HUES6 (cell line): ENCODE data around the gene UBE2D2.

Experiments used
- H3K27ac ChIP-seq: 2 replicates; pipeline ENCODE4 v1.7.0; 2013; ENCODE audit warnings: low read depth, mild to moderate bottlenecking, low read length, inconsistent platforms
- H3K27me3 ChIP-seq: 2 replicates; pipeline ENCODE4 v1.6.1; 2013; ENCODE audit warnings: low read length; ENCODE audit not compliant: control insufficient read depth, insufficient read depth
- H3K36me3 ChIP-seq: 2 replicates; pipeline ENCODE4 v1.6.1; 2013; ENCODE audit warnings: low read length; ENCODE audit not compliant: control insufficient read depth, insufficient read depth
- H3K4me1 ChIP-seq: 2 replicates; pipeline ENCODE4 v1.6.1; 2013; ENCODE audit warnings: low read length; ENCODE audit not compliant: control insufficient read depth, insufficient read depth
- H3K4me3 ChIP-seq: 2 replicates; pipeline ENCODE4 v1.5.1; 2013; ENCODE audit warnings: low read depth, low read length
- H3K9ac ChIP-seq: one replicate; pipeline ENCODE4 v1.6.1; 2013; ENCODE audit warnings: mild to moderate bottlenecking, low read length
- H3K9me3 ChIP-seq: 2 replicates; pipeline ENCODE4 v1.6.1; 2013; ENCODE audit warnings: low read depth, low read length; ENCODE audit not compliant: control insufficient read depth, insufficient read depth

Gene UBE2D2

DNA sequence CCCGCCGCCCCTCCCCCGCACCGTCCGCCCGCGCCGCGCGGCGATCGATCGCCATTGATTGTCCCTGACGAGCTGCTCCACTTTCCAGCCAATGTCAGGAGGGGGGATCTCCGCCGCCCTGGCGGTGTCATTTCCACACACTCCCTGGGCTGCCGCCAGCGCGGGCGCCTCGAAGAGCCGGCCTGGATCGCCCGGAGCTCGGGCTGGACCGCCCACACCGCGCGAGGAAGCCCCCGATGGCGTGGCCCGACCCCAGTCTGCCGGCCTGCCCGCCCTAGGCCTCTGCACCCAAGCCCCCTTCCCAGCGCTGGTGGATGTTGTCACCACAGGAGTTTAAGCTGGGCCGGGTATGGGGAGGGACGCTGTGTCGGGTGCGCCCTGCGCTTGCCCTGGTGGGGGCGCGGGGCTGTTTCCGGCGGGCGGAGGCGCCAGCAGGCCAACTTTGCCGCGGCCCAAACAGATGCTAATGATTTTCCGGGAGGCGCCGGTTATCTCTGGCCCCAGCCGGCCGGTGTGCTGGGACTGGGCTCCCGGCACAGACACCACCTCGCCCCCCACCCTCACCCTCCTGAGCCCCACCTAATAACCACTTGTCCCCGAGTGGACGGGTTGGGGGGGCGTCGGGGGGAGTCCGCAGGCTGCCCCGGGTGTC, 76.4 kb downstream of the UBE2D2 start:
- peak overlapping the region; percentile 85 for H3K9ac ChIP-seq
- H3K4me1 ChIP-seq = peaks cover 66% of the 10 kb centered on the region
- H3K27ac ChIP-seq = peak overlapping the region; percentile 73; the same call in 1 of the 2 replicates
- H3K27me3 ChIP-seq = no peaks in the 10 kb centered on the region
- peak overlapping the region; percentile 64 for H3K4me3 ChIP-seq
- H3K36me3 ChIP-seq = no peaks in the 10 kb centered on the region
- H3K9me3 ChIP-seq = no peaks in the 10 kb centered on the region

DNA sequence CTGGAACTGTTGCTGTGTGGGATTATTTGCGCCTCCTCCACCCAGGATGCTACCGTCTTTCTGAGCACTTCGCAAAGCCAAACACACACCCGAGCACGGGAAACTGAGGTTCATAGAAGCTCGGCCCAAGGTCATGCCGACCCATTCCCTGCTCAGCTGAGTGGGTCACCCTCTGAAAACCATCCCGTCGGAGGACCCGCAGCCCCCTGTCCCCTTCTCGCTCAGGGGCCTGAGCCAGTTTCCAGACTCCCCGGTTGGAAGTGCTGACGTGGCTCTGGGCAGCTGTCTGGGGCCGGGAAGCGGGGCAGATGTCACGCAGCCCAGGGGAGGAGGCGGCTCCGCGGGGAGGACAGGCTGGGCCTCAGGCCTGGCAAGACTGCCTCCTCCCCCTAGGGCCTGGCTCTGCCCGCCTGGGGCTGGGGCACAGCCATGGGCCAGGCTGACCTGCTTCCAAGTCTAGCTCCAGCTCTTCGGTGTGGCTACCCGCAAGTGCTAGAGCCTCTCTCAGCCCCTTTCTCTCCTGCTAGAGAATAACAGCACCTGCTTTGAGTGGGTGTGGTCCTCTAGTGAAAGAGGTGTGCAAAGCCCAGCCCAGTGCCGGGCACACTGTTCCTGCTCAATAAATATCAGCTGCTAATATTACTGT, 77.1 kb downstream of the UBE2D2 start:
- Histone ChIP-seq H3K27me3 (no peaks in the 10 kb centered on the region), H3K27ac (peak overlapping the region; percentile 73; the same call in 1 of the 2 replicates), H3K4me3 (peak overlapping the region; percentile 64), H3K9ac (peak overlapping the region; percentile 85), H3K36me3 (no peaks in the 10 kb centered on the region), H3K9me3 (no peaks in the 10 kb centered on the region), H3K4me1 (peaks cover 72% of the 10 kb centered on the region)

GRCh38 chr5:139638736-139639618, 77.8 kb downstream of the UBE2D2 start:
- Histone ChIP-seq H3K4me1 (peaks cover 74% of the 10 kb centered on the region), H3K9me3 (no peaks in the 10 kb centered on the region), H3K9ac (peak overlapping the region; percentile 85), H3K4me3 (peak overlapping the region; percentile 64; the same call in 1 of the 2 replicates), H3K27ac (no peak overlapping the region; the same call in 1 of the 2 replicates), H3K27me3 (no peaks in the 10 kb centered on the region), H3K36me3 (no peaks in the 10 kb centered on the region)

GRCh38 chr5:139639619-139640380, 78.7 kb downstream of the UBE2D2 start:
- Histone ChIP-seq H3K4me3 (no peak overlapping the region), H3K9ac (no peak overlapping the region), H3K9me3 (no peaks in the 10 kb centered on the region), H3K27ac (no peak overlapping the region), H3K36me3 (no peaks in the 10 kb centered on the region), H3K27me3 (peaks cover 5% of the 10 kb centered on the region), H3K4me1 (peaks cover 73% of the 10 kb centered on the region)

GRCh38 chr5:139640421-139641115, 79.4 kb downstream of the UBE2D2 start:
- no peak overlapping the region for H3K27ac ChIP-seq
- no peak overlapping the region for H3K9ac ChIP-seq
- peaks cover 73% of the 10 kb centered on the region for H3K4me1 ChIP-seq

GRCh38 chr5:139641116-139642080, 80.3 kb downstream of the UBE2D2 start:
- Histone ChIP-seq H3K27me3 (peaks cover 21% of the 10 kb centered on the region), H3K36me3 (no peaks in the 10 kb centered on the region), H3K4me1 (peaks cover 66% of the 10 kb centered on the region), H3K9ac (no peak overlapping the region), H3K9me3 (no peaks in the 10 kb centered on the region), H3K27ac (no peak overlapping the region), H3K4me3 (no peak overlapping the region)

More at GRCh38 chr5:139640421-139641115, 79.4 kb downstream of the UBE2D2 start:
- Histone ChIP-seq H3K36me3 (no peaks in the 10 kb centered on the region), H3K4me3 (no peak overlapping the region), H3K9me3 (no peaks in the 10 kb centered on the region), H3K27me3 (peaks cover 13% of the 10 kb centered on the region)

GRCh38 chr5:139642213-139642612, 81.1 kb downstream of the UBE2D2 start:
- no peak overlapping the region for H3K9ac ChIP-seq
- no peak overlapping the region for H3K27ac ChIP-seq
- H3K36me3 ChIP-seq = no peaks in the 10 kb centered on the region
- no peak overlapping the region for H3K4me3 ChIP-seq
- peaks cover 65% of the 10 kb centered on the region for H3K4me1 ChIP-seq
- H3K27me3 ChIP-seq = peaks cover 29% of the 10 kb centered on the region
- H3K9me3 ChIP-seq = no peaks in the 10 kb centered on the region

- Histone ChIP-seq H3K4me3 (no peak overlapping the region), H3K9me3 (no peaks in the 10 kb centered on the region), H3K4me1 (peaks cover 65% of the 10 kb centered on the region), H3K27ac (no peak overlapping the region), H3K9ac (no peak overlapping the region), H3K36me3 (no peaks in the 10 kb centered on the region), H3K27me3 (peaks cover 32% of the 10 kb centered on the region)
Observed at GRCh38 chr5:139642891-139643871, 82.0 kb downstream of the UBE2D2 start.

DNA sequence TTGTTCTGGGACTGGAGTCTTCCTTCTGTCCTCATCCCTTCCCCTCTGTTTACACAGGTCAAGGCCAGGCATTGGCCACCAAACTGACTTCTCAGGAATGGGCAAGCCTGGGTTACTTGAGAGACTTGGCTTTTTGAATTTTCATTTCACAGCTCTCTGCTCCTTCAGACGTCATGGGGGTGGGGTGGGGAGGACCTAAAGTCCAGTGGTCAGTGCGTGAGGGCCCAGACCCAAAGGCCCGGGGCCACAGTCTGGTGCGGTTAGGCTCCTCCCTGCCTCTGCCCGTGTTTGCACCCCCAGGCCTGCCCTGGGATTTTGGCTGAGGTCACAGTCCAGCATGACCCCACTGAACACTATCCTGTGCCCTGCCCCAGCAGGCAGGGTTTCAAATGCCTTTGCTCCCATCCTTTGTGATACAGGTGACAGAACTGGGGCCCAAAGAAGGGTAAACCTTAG, 82.9 kb downstream of the UBE2D2 start:
- Histone ChIP-seq H3K9ac (no peak overlapping the region), H3K4me3 (no peak overlapping the region), H3K4me1 (peaks cover 56% of the 10 kb centered on the region), H3K27ac (no peak overlapping the region), H3K36me3 (no peaks in the 10 kb centered on the region), H3K9me3 (no peaks in the 10 kb centered on the region), H3K27me3 (peaks cover 32% of the 10 kb centered on the region)
